GM23248 (cell line): Measurements from ENCODE around the gene SLIT3.

Source experiments
- EZH2 ChIP-seq: fragments of 200-600 bp; sonication (generic); IDR thresholded peaks from 2 replicates; pipeline ENCODE4 v1.6.1; 2018; ENCODE audit warnings: antibody characterized with exemption, mild to moderate bottlenecking; ENCODE audit not compliant: insufficient read depth, poor library complexity, severe bottlenecking
- EZH2phosphoT487 ChIP-seq: fragments of 200-600 bp; sonication (generic); IDR thresholded peaks from 2 replicates; pipeline ENCODE4 v1.6.1; 2018; ENCODE audit warnings: antibody characterized with exemption, moderate library complexity, mild to moderate bottlenecking, low read depth; ENCODE audit not compliant: insufficient read depth

- TF ChIP-seq EZH2phosphoT487 (no peak), EZH2 (no peak)
These were observed 566.8 kb downstream of the SLIT3 start for GRCh38 chr5:168734119-168734518.
